HepG2 (cell line): ENCODE data around the gene HYCC2. TPM values are rescaled to one million over a fixed set of nuclear protein-coding genes. Genes with fewer than 3 reads are reported as not detected.

Experiments
- HCFC1 ChIP-seq: fragments of 150-350 bp; IDR thresholded peaks from 2 replicates; pipeline ENCODE4 v1.6.1; 2014; ENCODE audit warnings: low read depth, low read length
- HNF1A ChIP-seq, 2 experiments: sonication (generic) in 1 of 2; formaldehyde crosslinking in 1 of 2; IDR thresholded peaks; 2 replicates each; pipeline versions ENCODE4 v1.4.0 to v1.6.1; 2016 to 2020; ENCODE audit warnings: borderline replicate concordance in 1 of 2, low read depth in 1 of 2, mild to moderate bottlenecking in 1 of 2, missing genetic modification reagents in 1 of 2
- HNRNPL ChIP-seq: fragments of 200-400 bp; formaldehyde crosslinking; IDR thresholded peaks from 2 replicates; pipeline ENCODE4 v1.6.1; 2017; ENCODE audit warnings: mild to moderate bottlenecking, low read depth, low read length
- SUZ12 ChIP-seq: fragments of 150-350 bp; IDR thresholded peaks from 2 replicates; pipeline ENCODE4 v1.6.1; 2014; ENCODE audit warnings: low read depth, low read length
- U2AF2 ChIP-seq: fragments of 200-400 bp; formaldehyde crosslinking; IDR thresholded peaks from 2 replicates; pipeline ENCODE4 v1.6.1; 2017; ENCODE audit warnings: low read depth, mild to moderate bottlenecking, low read length
- USF2 ChIP-seq, 2 experiments: sonication (generic) in 1 of 2; formaldehyde crosslinking in 1 of 2; IDR thresholded peaks; 2 replicates each; pipeline versions ENCODE4 v1.5.1 to v1.6.1; 2011 to 2020; ENCODE audit warnings: borderline replicate concordance in 1 of 2, low read depth in 1 of 2, low read length in 1 of 2, mild to moderate bottlenecking in 1 of 2, missing genetic modification reagents in 1 of 2, moderate library complexity in 1 of 2
- ZNF12 ChIP-seq: sonication (generic); formaldehyde crosslinking; IDR thresholded peaks from 2 replicates; pipeline ENCODE4 v1.5.0; 2020; ENCODE audit warnings: missing genetic modification reagents
- ZNF280D ChIP-seq: sonication (generic); formaldehyde crosslinking; IDR thresholded peaks from 2 replicates; pipeline ENCODE4 v1.5.1; 2020; ENCODE audit warnings: mild to moderate bottlenecking, missing genetic modification reagents
- ZNF589 ChIP-seq: sonication (generic); formaldehyde crosslinking; conservative IDR thresholded peaks from 2 replicates; pipeline ENCODE4 v1.8.0; 2022; ENCODE audit warnings: mild to moderate bottlenecking, moderate library complexity, missing genetic modification reagents
- polyA plus RNA-seq, 8 experiments: library from polyadenylated mRNA; depleted of rRNA in 3 of 8; stranded (reverse) in 7 of 8; unstranded in 1 of 8; fragments of >200 nt; fragmentation: Illumina TruSeq in 4 of 8; extraction: Trizol in 4 of 8; gene quantifications; 2 replicates each; pipeline versions ENCODE4 v1.2.1 to v1.2.3, GENCODE V29; 2011 to 2016; ENCODE audit warnings: low read depth in 4 of 8, missing spikeins in 1 of 8, mixed read lengths in 1 of 8; ENCODE audit not compliant: insufficient read depth in 1 of 8
- total RNA-seq, 5 experiments: library from RNA; depleted of rRNA; stranded (reverse); fragments of >200 nt; fragmentation: Illumina TruSeq; extraction: Trizol; gene quantifications; 2 replicates each; pipeline ENCODE4 v1.2.3, GENCODE V29; 2016; ENCODE audit warnings: low read depth in 1 of 5
- TF ChIP-seq, protein P1 (sequence below): sonication (generic); formaldehyde crosslinking; IDR thresholded peaks from 2 replicates; pipeline ENCODE4 v1.8.1; 2023; ENCODE audit warnings: missing genetic modification reagents, inconsistent platforms, borderline replicate concordance
- TF ChIP-seq, protein P2 (sequence below): sonication (generic); formaldehyde crosslinking; IDR thresholded peaks from 2 replicates; pipeline ENCODE4 v1.4.0; 2020; ENCODE audit warnings: missing genetic modification reagents
- TF ChIP-seq, protein P3 (sequence below): sonication (generic); formaldehyde crosslinking; IDR thresholded peaks from 2 replicates; pipeline ENCODE4 v1.5.1; 2020; ENCODE audit warnings: missing genetic modification reagents, mild to moderate bottlenecking, borderline replicate concordance

Gene HYCC2
- total and polyA plus RNA-seq, 2 of the 13 experiments (the other 11 are each of a cell fraction or from before 2014, with no cell fraction given): 4.7 to 13.9 TPM

GRCh38 chr2:201116115-201116958, 44.9 kb upstream of the HYCC2 start, which contains the start of gene CFLAR (continued):
- TF ChIP-seq USF2 (IDR thresholded peaks at IDR 0.05; ENCODE audit: low read depth, low read length) (0 out of 2 replicates have a peak, but pooled peaks have one; percentile 5), USF2 (CRISPR knock-in tag; IDR thresholded peaks at IDR 0.05; ENCODE audit: borderline replicate concordance) (peak; percentile 12; the same call in 1 of the 2 replicates), ZNF280D (CRISPR knock-in tag) (no peak), ZNF12 (CRISPR knock-in tag) (peak; percentile 33; the same call in 1 of the 2 replicates), U2AF2 (no peak; the same call in 1 of the 2 replicates), HNRNPL (0 out of 2 replicates have a peak, but pooled peaks have one; percentile 45), HCFC1 (no peak), HNF1A (IDR thresholded peaks at IDR 0.05; ENCODE audit: low read depth) (no peak; the same call in 1 of the 2 replicates), HNF1A (CRISPR knock-in tag; IDR thresholded peaks at IDR 0.05; ENCODE audit: borderline replicate concordance) (peak; percentile 86), ZNF589 (CRISPR knock-in tag) (peak; percentile 46; the same call in 1 of the 2 replicates), SUZ12 (no peak)
- TF ChIP-seq, protein P1, sequence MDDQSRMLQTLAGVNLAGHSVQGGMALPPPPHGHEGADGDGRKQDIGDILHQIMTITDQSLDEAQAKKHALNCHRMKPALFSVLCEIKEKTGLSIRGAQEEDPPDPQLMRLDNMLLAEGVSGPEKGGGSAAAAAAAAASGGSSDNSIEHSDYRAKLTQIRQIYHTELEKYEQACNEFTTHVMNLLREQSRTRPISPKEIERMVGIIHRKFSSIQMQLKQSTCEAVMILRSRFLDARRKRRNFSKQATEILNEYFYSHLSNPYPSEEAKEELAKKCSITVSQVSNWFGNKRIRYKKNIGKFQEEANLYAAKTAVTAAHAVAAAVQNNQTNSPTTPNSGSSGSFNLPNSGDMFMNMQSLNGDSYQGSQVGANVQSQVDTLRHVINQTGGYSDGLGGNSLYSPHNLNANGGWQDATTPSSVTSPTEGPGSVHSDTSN: no peak
- TF ChIP-seq, protein P2, sequence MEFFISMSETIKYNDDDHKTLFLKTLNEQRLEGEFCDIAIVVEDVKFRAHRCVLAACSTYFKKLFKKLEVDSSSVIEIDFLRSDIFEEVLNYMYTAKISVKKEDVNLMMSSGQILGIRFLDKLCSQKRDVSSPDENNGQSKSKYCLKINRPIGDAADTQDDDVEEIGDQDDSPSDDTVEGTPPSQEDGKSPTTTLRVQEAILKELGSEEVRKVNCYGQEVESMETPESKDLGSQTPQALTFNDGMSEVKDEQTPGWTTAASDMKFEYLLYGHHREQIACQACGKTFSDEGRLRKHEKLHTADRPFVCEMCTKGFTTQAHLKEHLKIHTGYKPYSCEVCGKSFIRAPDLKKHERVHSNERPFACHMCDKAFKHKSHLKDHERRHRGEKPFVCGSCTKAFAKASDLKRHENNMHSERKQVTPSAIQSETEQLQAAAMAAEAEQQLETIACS: peak; percentile 31; the same call in 1 of the 2 replicates
- TF ChIP-seq, protein P3, sequence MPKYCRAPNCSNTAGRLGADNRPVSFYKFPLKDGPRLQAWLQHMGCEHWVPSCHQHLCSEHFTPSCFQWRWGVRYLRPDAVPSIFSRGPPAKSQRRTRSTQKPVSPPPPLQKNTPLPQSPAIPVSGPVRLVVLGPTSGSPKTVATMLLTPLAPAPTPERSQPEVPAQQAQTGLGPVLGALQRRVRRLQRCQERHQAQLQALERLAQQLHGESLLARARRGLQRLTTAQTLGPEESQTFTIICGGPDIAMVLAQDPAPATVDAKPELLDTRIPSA (CRISPR knock-in tag): peak; percentile 88; the same call in 1 of the 2 replicates
